ENCODE data around the gene THBS3.
"Not testable (repeated sequence)": the region's sequence is repeated elsewhere in the genome, so short reads cannot be mapped to it uniquely, and the experiment has no call there.

The THBS3 gene

GRCh38 chr1:155173478-155174323 is 34.0 kb downstream of the THBS3 start, which contains the start of gene TRIM46:
Gene TRIM46, plus strand, starts transcription at chr1:155173849. Its CDS starts 118 bp downstream, at chr1:155173967.
- DNase-seq: peak; percentile 56

GRCh38 chr1:155172732-155173477 is 34.8 kb downstream of the THBS3 start, which contains the start of gene KRTCAP2:
Gene KRTCAP2, minus strand, starts transcription at chr1:155173304. Its CDS starts 80 bp downstream, at chr1:155173224.
- DNase-seq: peak; percentile 87

DNA sequence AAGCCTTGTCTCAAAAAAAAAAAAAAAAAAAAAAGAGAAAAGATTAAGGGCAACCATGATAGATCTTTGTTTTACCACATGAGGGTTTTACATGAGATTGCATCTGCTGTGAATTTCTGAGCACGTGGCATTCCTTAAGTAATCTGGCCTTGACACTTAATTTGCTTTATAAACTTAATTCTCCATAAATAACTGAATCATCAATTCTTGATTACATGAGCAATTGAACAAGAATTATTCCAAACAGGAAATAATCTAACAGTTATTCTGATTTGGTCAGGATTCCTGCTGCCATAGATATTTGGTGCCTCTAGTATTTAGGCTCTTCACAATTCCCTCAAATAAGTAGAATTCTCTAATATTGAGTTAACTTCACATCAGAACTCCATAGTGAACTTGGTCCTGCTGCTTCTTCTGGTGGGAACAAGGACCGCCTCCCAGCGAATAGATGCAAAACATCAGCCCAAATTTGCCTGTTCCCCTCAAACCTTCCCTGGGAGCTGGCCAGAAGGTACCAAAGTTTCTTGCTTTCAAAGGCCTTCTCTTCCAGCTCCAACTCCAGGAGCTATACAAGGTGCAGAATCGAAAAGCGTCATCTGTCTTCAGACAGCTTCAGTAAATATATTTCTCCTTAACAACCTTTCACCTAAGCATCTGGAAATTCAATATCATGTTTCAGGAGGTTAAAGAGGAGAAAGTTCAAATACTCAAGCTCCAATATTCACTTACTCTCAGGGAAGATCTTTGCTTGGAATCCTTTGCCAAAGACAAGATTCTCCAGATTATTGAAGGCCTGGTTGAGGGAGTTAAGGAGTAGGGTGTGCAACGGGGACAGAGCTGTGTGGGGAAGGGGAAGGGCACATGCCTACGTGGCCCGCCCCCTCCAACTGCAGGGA is 35.6 kb downstream of the THBS3 start:
- no peak for DNase-seq

DNA sequence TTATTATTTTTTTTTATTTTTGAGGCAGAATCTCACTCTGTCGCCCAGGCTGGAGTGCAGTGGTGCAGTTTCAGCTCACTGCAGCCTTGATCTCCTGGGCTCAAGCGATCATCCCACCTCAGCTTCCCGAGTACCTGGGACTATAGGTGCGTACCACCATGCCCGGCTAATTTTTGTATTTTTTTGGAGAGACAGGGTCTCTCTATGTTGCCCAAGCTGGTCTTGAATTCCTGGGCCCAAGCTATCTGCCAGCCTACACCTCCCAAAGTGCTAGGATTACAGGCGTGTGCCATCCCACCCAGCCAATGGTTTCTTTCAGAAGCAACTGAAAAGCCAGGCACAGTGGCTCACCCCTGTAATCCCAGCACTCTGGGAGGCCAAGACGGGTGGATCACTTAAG is 36.9 kb downstream of the THBS3 start:
- DNase-seq: no peak

GRCh38 chr1:155170101-155170785 is 37.5 kb downstream of the THBS3 start:
- DNase-seq: no peak

GRCh38 chr1:155169541-155169940 is 38.2 kb downstream of the THBS3 start:
- no peak for DNase-seq

DNA sequence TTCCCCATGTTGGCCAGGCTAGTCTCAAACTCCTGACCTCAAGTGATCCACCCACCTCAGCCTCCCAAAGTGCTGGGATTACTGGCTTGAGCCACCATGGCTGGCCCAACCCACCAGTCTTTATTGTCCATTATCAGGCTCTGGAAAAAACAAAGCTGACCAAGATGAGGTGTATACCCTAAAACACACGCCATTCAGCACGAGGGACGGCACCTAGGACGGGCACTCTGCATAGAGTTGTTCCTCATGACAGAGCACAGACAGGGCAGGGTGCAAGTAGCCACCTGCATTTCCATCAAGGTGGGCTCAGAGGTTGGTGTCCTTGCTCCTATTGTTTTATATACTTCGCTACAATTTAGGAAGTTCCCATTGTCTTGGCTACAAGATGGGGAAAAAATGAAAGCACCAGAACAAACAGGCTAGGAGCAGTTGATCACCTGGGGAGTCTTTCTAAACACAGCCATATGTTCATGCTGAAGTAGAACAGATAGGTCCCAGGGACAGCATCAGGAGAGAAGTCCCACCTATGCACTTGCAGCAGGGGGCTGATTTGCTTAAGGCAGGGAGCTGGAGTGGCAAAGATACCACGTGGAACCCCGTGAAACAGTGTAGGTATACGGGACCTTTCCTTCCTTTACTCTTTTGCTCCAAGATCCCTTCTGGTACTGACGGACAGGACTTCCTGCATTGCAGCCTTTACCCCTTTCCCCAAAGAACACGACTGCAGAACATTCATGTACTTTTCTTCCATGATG is 39.1 kb downstream of the THBS3 start:
- DNase-seq: no peak

DNA sequence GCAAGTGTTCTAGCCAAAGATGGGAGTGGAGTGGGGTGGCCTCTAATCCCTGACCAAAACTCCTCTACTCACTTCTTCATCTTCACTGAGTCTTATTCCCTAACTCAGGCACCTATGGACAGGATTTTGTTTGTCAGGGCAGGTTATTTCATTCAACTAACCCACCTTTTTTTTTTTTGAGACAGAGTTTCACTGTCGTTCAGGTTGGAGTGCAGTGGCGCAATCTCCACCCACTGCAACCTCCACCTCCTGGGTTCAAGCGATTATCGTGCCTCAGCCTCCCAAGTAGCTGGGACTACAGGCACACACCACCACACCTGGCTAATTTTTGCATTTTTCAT is 39.6 kb downstream of the THBS3 start:
- DNase-seq: not testable (repeated sequence)

GRCh38 chr1:155167166-155168104 is 40.3 kb downstream of the THBS3 start:
- DNase-seq: peak; percentile 83

DNA sequence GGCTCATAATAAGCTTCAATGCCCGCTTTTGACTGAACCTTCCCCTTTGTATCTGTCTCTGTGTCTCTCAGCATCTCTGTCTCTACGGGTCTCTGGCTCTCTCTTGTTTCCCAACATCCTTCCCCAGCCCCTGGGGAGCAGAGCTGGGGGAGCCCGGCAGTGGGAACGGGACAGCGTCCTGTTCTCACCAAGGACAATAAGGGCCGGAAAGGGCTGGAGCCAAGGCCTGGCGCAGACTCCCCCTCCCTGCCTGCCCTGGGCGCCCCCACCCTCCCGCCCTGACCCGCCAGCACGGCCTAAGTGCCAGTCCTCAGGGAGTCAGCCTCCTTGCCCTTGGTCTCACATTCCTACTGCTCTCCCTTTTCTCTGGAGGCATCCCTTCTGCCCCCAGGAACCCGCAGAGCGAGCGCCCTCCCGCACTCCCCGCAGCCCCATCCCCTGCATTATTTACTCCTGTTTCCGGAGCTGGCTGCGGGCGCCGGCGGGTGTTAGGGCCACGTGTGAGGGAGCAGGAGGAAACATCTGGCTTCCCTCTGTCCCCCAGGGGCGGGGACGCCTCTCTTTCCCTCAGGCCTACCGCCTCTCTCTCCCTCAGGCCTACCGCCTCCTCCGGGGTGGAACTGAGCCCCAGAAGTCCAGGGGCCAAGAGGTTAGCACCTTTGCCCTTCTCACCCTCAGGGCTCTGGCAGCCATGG is 41.1 kb downstream of the THBS3 start:
- no peak for DNase-seq

DNA sequence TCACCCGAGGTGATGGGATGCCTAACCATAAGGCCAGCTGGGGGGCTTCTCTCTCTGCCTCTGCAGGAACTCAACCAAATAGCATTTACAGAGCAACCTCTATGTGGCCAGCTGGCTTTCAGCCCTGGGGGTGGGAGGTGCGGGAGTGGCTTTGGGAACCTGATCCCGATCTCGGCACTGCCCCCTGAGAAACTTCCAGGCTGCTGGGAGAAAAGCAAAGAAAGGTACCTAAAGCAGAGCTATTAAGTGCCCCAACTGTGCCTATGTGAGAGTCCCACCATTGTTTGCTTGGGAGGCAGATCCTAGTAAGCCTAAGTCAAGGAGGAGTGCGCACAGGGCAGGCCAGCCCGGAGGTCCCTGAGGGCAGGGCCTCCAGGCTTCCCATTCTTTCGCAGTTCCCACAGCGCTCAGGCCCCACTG is 41.6 kb downstream of the THBS3 start:
- peak; percentile 54 for DNase-seq

DNA sequence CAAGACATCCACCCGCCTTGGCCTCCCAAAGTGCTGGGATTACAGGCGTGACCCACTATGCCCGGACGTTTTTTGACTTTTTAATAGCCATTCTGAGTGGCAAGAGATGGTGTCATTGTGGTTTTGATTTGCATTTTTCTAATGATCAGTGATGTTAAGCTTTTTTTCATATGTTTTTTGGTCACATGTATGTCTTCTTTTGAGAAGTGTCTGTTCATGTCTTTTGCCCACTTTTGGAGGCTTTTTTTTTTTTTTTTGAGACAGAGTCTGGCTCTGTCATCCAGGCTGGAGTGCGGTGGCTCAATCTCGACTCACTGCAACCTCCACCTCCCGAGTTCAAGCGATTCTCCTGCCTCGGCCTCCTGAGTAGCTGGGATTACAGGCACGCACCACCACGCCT is 43.1 kb downstream of the THBS3 start:
- DNase-seq: not testable (repeated sequence)

- not testable (repeated sequence) for DNase-seq
Measured at GRCh38 chr1:155163785-155164184, 43.9 kb downstream of the THBS3 start.

GRCh38 chr1:155162631-155163030 is 45.1 kb downstream of the THBS3 start:
- DNase-seq: not testable (repeated sequence)

- DNase-seq: no peak
Measured at GRCh38 chr1:155160128-155160527, 47.6 kb downstream of the THBS3 start.

DNA sequence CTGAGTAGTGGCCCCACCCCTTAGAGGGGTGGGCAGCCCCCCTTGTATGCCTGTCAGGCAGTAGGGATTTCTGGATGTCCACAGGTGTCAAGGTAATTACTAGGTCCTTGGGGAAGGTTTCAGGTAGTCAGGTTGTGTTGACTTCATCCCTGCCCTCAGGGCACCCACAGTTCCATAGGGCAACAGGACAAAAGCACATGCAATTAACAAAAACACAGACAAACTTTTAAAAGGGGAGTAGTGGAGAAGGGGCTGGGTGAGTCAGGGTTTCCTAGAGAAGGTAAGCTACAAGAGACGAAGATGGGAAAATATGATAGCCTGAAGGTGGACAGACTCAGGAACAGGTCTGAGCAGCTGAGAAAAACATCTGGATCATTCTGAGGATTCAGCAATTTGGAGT is 48.7 kb downstream of the THBS3 start:
- DNase-seq: no peak

DNA sequence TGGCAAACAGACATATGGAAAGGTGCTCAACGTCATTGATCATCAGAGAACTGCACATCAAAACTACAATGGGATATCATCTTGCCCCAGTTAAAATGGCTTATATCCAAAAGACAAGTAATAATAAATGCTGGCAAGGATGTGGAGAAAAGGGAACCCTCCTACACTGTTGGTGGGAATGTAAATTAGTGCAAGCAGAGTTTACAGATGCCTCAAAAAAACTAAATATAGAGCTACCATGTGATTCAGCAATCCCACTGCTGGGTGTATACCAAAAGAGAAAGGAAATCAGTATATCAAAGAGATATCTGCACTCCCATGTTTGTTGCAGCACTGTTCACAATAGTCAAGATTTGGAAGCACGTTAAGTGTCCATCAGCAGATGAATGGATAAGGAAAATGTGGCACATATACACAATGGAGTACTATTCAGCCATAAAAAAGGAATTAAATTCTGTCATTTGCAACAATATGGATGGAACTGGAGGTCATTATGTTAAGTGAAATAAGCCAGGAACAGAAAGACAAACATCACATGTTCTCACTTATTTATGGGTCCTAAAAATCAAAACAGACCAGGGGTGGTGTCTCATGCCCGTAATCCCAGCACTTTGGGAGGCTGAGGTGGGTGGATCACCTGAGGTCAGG is 51.6 kb downstream of the THBS3 start:
- not testable (repeated sequence) for DNase-seq

All from right kidney (tissue), 1 donor.